Spleen (tissue), 11 donors: ENCODE data around the gene CUBN. TPM values are rescaled to one million over a fixed set of nuclear protein-coding genes. Genes with fewer than 3 reads are reported as not detected.

Experiments used
- DNase-seq: peaks from one replicate; pipeline ENCODE4 v3.0.0-alpha.2; 2020
- H3K27ac ChIP-seq, 8 donors: fragments of 200-600 bp; sonication (generic) in 7 of 8; 1 replicate in 4 of 8; 2 replicates in 4 of 8; pipeline versions ENCODE4 v1.5.0 to v1.8.0; 2016 to 2021; ENCODE audit warnings: inconsistent platforms in 4 of 8, mild to moderate bottlenecking in 4 of 8, moderate library complexity in 1 of 8
- H3K27me3 ChIP-seq, 7 donors: fragments of 200-600 bp; sonication (generic) in 6 of 7; replicated peaks in 1 of 7; 1 replicate in 4 of 7; 2 replicates in 3 of 7; pipeline versions ENCODE4 v1.5.0 to v1.8.0; 2016 to 2021; ENCODE audit warnings: inconsistent platforms in 3 of 7, mild to moderate bottlenecking in 1 of 7
- H3K36me3 ChIP-seq, 6 donors: fragments of 200-600 bp; sonication (generic) in 5 of 6; 1 replicate in 4 of 6; 2 replicates in 2 of 6; pipeline versions ENCODE4 v1.5.0 to v1.8.0; 2016 to 2021; ENCODE audit warnings: inconsistent platforms in 2 of 6
- H3K4me1 ChIP-seq, 6 donors: fragments of 200-600 bp; sonication (generic) in 5 of 6; 1 replicate in 3 of 6; 2 replicates in 3 of 6; pipeline versions ENCODE4 v1.5.0 to v1.8.0; 2016 to 2021; ENCODE audit warnings: inconsistent platforms in 3 of 6
- H3K4me3 ChIP-seq, 8 donors: fragments of 200-600 bp; sonication (generic) in 7 of 8; 1 replicate in 4 of 8; 2 replicates in 4 of 8; pipeline versions ENCODE4 v1.5.0 to v1.8.0; 2016 to 2021; ENCODE audit warnings: inconsistent platforms in 4 of 8, mild to moderate bottlenecking in 4 of 8, moderate library complexity in 2 of 8
- H3K9me3 ChIP-seq, 8 donors: fragments of 200-600 bp; sonication (generic) in 7 of 8; 1 replicate in 4 of 8; 2 replicates in 4 of 8; pipeline versions ENCODE4 v1.5.0 to v1.8.0; 2016 to 2021; ENCODE audit warnings: inconsistent platforms in 4 of 8
- CTCF ChIP-seq, 11 experiments: fragments of 200-600 bp in 7 of 11; fragments of 450-650 bp in 4 of 11; sonication (generic) in 4 of 11; IDR thresholded peaks in 8 of 11; conservative IDR thresholded peaks in 3 of 11; 1 replicate in 7 of 11; 2 replicates in 4 of 11; pipeline versions ENCODE4 v1.4.0 to v1.8.0; 2016 to 2021; ENCODE audit warnings: antibody characterized with exemption in 11 of 11, inconsistent platforms in 4 of 11, mild to moderate bottlenecking in 1 of 11
- POLR2A ChIP-seq, 3 donors: fragments of 450-650 bp; IDR thresholded peaks; one replicate each; pipeline ENCODE4 v1.5.1; 2017; ENCODE audit warnings: antibody characterized with exemption in 3 of 3, mild to moderate bottlenecking in 1 of 3
- POLR2AphosphoS5 ChIP-seq, 3 donors: sonication (generic); formaldehyde crosslinking; IDR thresholded peaks; one replicate each; pipeline ENCODE4 v1.5.1; 2017; ENCODE audit warnings: antibody characterized with exemption in 3 of 3
- WGBS, 5 donors: extraction: QIAGEN DNeasy Blood & Tissue Kit in 3 of 5; methylation state at CpG; one replicate each; pipeline versions ENCODE4 v1.1.5 to v1.1.7; 2013 to 2018; 5-methylcytosine and 5-hydroxymethylcytosine counted together
- intact Hi-C: fragments of 100-400 bp; cut with DNase I; formaldehyde crosslinking; loops from one replicate; pipeline ENCODE4 v1.15.0; 2023; ENCODE audit warnings: low total_unique reads
- polyA plus RNA-seq, 3 donors: library from polyadenylated mRNA; stranded (reverse); fragments of 200-250 nt; gene quantifications; one replicate each; pipeline ENCODE4 v1.2.1, GENCODE V29; 2013
- total RNA-seq, 7 donors: library from RNA; depleted of rRNA in 3 of 7; stranded (reverse); fragments of >200 nt in 3 of 7; fragmentation: NEBNext Ultra II Directional in 4 of 7; extraction: Animal tissue kit (Norgen Biotek cat#: 25700) in 4 of 7; gene quantifications; one replicate each; pipeline versions ENCODE4 v1.1.0 to v1.2.1, GENCODE V29; 2016 to 2021
- donor health status: healthy with polysubstance abuse.
- donor health status: DM: no; HTN: no; CAD: no; lungs with moderate emphysema.
- donor health status: DM: no; HTN: no; CAD: no.
- donor health status: Bipolar disorder and iron deficiency.
- donor health status: healthy.
- donor health status: DM: no; HTN: no; CAD: no.
- donor health status: DM: yes; HTN: yes; CAD: no.

The CUBN gene
- total and polyA plus RNA-seq, 10 donors, result 0.24 to 12.1 (median 5.4) TPM

- H3K4me3 ChIP-seq, result no peak overlapping the region
- no peaks in the 10 kb centered on the region for H3K9me3 ChIP-seq
- no peak for TF ChIP-seq POLR2A (IDR thresholded peaks at IDR 0.05)
- TF ChIP-seq POLR2AphosphoS5 (IDR thresholded peaks at IDR 0.05), result no peak
- TF ChIP-seq CTCF (IDR thresholded peaks at IDR 0.05 in 8 of 11, conservative IDR thresholded peaks at IDR 0.05 in 3 of 11), result no peak
- peaks cover 27 to 96% (median 83%) of the 10 kb centered on the region in 6 donors for H3K4me1 ChIP-seq
- peak overlapping the region in 5 of 8 donors; percentile 28 to 85 (median 78) for H3K27ac ChIP-seq
- 58 to 73% (median 68%) methylated on average over 6 of the region's 6 CpGs for WGBS, 5 donors
- H3K27me3 ChIP-seq, result no peaks in the 10 kb centered on the region
- no peak for DNase-seq
- intact Hi-C loops, result no loop called here
- no peaks in the 10 kb centered on the region for H3K36me3 ChIP-seq
Measured at GRCh38 chr10:17026686-17027485, 102.7 kb downstream of the CUBN start.

- 54 to 70% (median 64%) methylated on average over 7 of the region's 7 CpGs for WGBS, 5 donors
- no peak for DNase-seq
- TF ChIP-seq POLR2AphosphoS5 (IDR thresholded peaks at IDR 0.05) (no peak), POLR2A (IDR thresholded peaks at IDR 0.05) (no peak), CTCF (IDR thresholded peaks at IDR 0.05 in 8 of 11, conservative IDR thresholded peaks at IDR 0.05 in 3 of 11) (no peak)
- Histone ChIP-seq H3K36me3 (no peaks in the 10 kb centered on the region), H3K27ac (peak overlapping the region in 5 of 8 donors; percentile 22 to 85 (median 78)), H3K9me3 (no peaks in the 10 kb centered on the region), H3K27me3 (no peaks in the 10 kb centered on the region), H3K4me1 (peaks cover 27 to 85% (median 79%) of the 10 kb centered on the region in 6 donors), H3K4me3 (no peak overlapping the region)
- intact Hi-C loops, result no loop called here
Measured at GRCh38 chr10:17025444-17026295, 103.9 kb downstream of the CUBN start.

GRCh38 chr10:17024461-17024860, 105.2 kb downstream of the CUBN start:
- DNase-seq, result no peak
- WGBS, 5 donors, result 89 to 98% (median 90%) methylated on average over 4 of the region's 4 CpGs
- no peak overlapping the region for H3K4me3 ChIP-seq
- TF ChIP-seq CTCF (IDR thresholded peaks at IDR 0.05 in 8 of 11, conservative IDR thresholded peaks at IDR 0.05 in 3 of 11), result no peak
- TF ChIP-seq POLR2A (IDR thresholded peaks at IDR 0.05), result no peak
- no peak for TF ChIP-seq POLR2AphosphoS5 (IDR thresholded peaks at IDR 0.05)
- no peaks in the 10 kb centered on the region for H3K36me3 ChIP-seq
- no peaks in the 10 kb centered on the region for H3K9me3 ChIP-seq
- H3K27ac ChIP-seq, result peak overlapping the region in 7 of 8 donors; percentile 44 to 80 (median 72)
- H3K27me3 ChIP-seq, result no peaks in the 10 kb centered on the region
- H3K4me1 ChIP-seq, result peaks cover 25 to 73% (median 67%) of the 10 kb centered on the region in 6 donors
- intact Hi-C loops, result no loop called here
